ENCODE data around the gene OR13C8. TPM values are rescaled to one million over a fixed set of nuclear protein-coding genes. Genes with fewer than 3 reads are reported as not detected.

The OR13C8 gene
- total RNA-seq, 1 donor: not detected

GRCh38 chr9:104555521-104555920 is 13.4 kb upstream of the OR13C8 start:
- no peak overlapping the region for H3K4me3 ChIP-seq (ENCODE audit: low read depth, low read length)
- no peak for DNase-seq (ENCODE audit: low read depth)
- no peak for TF ChIP-seq CTCF (IDR thresholded peaks at IDR 0.05; ENCODE audit: insufficient read depth, low read length)

DNA sequence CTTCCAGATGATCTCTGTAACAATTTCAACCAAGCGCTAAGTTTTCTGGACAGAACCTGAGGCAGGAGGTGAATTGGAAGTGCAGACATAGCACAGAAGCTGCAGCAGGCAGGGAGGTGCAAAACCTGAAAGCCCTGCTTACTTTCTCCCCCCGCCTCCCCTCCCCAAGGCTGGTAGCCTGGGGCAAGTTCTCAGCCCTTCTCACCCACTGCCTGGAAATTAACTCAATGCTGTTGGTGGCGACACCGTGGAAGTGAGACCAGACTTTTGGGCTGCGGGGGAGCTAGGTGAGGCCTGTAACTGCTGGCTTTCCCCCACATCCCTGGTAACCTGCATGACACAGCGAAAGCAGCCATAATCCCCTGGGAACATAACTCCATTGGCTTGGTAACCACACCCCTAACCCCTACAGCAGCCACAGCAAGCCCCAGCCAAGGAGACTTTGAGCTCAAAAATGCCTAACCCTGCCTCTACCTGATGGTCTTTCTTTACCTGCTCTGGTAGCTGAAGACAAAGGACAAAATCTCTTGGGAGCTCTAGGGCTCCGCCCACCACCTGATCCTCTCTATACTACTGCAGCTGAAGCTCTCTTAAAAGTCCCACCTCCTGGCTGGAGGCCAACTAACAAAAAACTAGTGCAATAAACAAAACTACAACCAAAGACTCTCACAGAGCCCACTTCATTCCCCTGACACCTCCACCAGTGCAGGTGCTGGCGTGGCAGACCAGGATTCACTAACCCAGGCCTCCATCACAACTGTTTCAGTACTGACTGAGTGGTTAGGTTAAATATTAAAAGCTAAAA is 11.9 kb upstream of the OR13C8 start:
- DNase-seq (ENCODE audit: low read depth): no peak
- H3K4me3 ChIP-seq (ENCODE audit: low read depth, low read length): no peak overlapping the region
- TF ChIP-seq CTCF (IDR thresholded peaks at IDR 0.05; ENCODE audit: insufficient read depth, low read length): no peak

DNA sequence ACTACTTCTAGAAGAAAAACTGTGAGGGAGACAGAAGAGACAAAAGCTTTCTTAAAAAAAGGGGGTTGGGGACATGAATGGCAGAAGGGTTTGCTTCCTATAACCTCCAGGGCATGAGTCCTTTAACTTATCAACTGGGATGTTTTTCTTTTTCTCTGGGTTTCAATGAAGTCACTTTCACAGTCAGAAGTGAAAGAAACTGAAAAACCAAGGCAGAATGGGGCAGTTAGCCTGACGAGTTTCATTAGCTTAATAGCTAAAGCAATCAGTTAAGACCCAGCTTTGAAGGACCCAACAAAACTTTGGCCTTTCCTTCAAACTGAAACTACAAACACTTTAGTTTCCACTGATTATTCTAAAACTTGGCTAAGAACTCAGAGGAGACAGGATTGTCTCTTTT is 4.6 kb upstream of the OR13C8 start:
- TF ChIP-seq CTCF (IDR thresholded peaks at IDR 0.05; ENCODE audit: insufficient read depth, low read length): no peak
- no peak for DNase-seq (ENCODE audit: low read depth)
- H3K4me3 ChIP-seq (ENCODE audit: low read depth, low read length): no peak overlapping the region

DNA sequence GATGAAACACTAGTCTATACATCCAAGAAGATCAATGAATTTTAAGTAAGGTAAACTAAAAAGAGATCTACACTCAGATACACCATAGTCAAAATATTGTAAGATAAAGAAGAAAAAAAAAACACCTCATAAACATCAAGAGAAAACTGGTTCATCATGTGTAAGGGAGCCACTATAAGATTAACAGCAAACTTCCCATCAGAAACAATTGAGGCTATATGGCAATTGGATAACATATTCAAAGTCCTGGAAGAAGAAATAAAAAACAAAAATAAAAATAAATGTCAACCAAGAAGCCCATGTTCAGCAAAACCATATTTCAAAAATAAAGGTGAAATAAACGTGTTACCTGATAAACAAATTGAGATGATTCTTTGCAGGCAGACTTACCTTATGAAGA is 3.6 kb downstream of the OR13C8 start:
- no peak for DNase-seq (ENCODE audit: low read depth)
- no peak overlapping the region for H3K4me3 ChIP-seq (ENCODE audit: low read depth, low read length)
- TF ChIP-seq CTCF (IDR thresholded peaks at IDR 0.05; ENCODE audit: insufficient read depth, low read length): no peak

GRCh38 chr9:104575456-104575855 is 6.5 kb downstream of the OR13C8 start:
- no peak for TF ChIP-seq CTCF (IDR thresholded peaks at IDR 0.05; ENCODE audit: insufficient read depth, low read length)
- H3K4me3 ChIP-seq (ENCODE audit: low read depth, low read length): no peak overlapping the region
- DNase-seq (ENCODE audit: low read depth): no peak

DNA sequence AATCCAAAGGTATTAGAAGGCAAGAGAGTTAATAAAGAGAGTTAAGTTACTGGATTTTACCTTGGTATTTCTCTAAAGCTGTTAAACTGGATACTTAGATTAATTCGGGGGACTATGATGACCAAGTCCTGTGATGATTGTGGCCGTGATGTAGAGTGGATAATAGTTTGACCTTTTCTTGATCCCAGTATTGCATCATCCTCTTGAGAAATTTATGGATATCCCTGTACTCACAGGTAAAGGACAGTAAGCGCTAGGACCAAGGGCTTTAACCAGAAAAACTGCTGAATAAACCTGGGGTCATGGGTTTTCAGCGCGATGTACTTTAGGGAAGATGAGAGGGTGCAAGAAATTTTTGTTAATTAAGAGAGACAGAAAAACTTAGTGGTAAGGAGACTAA is 8.3 kb downstream of the OR13C8 start:
- no peak for DNase-seq (ENCODE audit: low read depth)
- H3K4me3 ChIP-seq (ENCODE audit: low read depth, low read length): no peak overlapping the region
- no peak for TF ChIP-seq CTCF (IDR thresholded peaks at IDR 0.05; ENCODE audit: insufficient read depth, low read length)

DNA sequence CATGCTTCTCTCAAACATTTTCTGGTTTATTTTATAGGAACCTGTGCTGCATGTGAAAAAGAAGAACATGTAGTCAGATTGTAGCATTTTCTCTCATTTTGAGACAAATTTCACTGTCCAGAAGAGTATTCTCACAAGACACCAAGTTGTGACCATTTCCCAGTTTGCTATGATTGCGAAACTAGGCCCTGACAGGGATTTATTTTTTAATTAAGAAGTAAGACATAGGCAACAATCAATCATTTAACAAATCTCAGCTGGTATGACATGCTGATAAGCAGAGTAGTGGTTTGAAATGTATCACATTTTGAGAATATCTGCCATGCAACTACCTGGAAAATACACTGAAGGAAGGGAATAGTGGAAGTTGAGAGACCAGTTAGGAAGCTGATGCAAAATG is 11.6 kb downstream of the OR13C8 start:
- DNase-seq (ENCODE audit: low read depth): no peak
- H3K4me3 ChIP-seq (ENCODE audit: low read depth, low read length): no peak overlapping the region
- no peak for TF ChIP-seq CTCF (IDR thresholded peaks at IDR 0.05; ENCODE audit: insufficient read depth, low read length)
